ENCODE data around the gene CDH4. TPM values are rescaled to one million over a fixed set of nuclear protein-coding genes. Genes with fewer than 3 reads are reported as not detected.
A peak's percentile ranks its signal among the peaks of the same experiment; 100 is the strongest.

Gene CDH4
- total RNA-seq, 4 donors from 2014 or later: 0.13 to 0.38 (median 0.21) TPM; not detected in 1

- Histone ChIP-seq H3K27ac (no peak overlapping the region), H3K27me3 (peaks cover 0 to 27% (median 0%) of the 10 kb centered on the region in 4 donors), H3K4me3 (no peak overlapping the region), H3K36me3 (no peaks in the 10 kb centered on the region), H3K9me3 (no peaks in the 10 kb centered on the region), H3K4me1 (no peaks in the 10 kb centered on the region)
- no peak for DNase-seq
- no peak for TF ChIP-seq POLR2A (IDR thresholded peaks at IDR 0.05)
- intact Hi-C loops (cut with DNase I): no loop called here
- 62 to 64% methylated on average over 5 to 6 of the region's 6 CpGs for WGBS, 2 donors
Observed at GRCh38 chr20:61891916-61892649, 640.0 kb downstream of the CDH4 start.

GRCh38 chr20:61895016-61895415 lies 643.0 kb downstream of the CDH4 start:
- TF ChIP-seq POLR2A (IDR thresholded peaks at IDR 0.05): no peak
- no peak for TF ChIP-seq CTCF (IDR thresholded peaks at IDR 0.05)
- DNase-seq: no peak
- no peak overlapping the region for H3K4me3 ChIP-seq
- no peaks in the 10 kb centered on the region for H3K9me3 ChIP-seq
- peaks cover 0 to 55% (median 0%) of the 10 kb centered on the region in 4 donors for H3K27me3 ChIP-seq
- no peak overlapping the region for H3K27ac ChIP-seq
- 71 to 81% methylated on average over 7 to 13 of the region's 22 CpGs for WGBS, 2 donors
- no peaks in the 10 kb centered on the region for H3K36me3 ChIP-seq
- H3K4me1 ChIP-seq: no peaks in the 10 kb centered on the region
- intact Hi-C loops (cut with DNase I): no loop called here

- Histone ChIP-seq H3K4me1 (no peaks in the 10 kb centered on the region), H3K27me3 (peaks cover 0 to 61% (median 0%) of the 10 kb centered on the region in 4 donors), H3K9me3 (no peaks in the 10 kb centered on the region), H3K4me3 (no peak overlapping the region), H3K36me3 (no peaks in the 10 kb centered on the region), H3K27ac (no peak overlapping the region)
- DNase-seq: no peak
- WGBS, 2 donors: 80% methylated on average over 7 of the region's 13 CpGs; no CpG with 5 or more reads in 1 of the 2 donors
- intact Hi-C loops (cut with DNase I): no loop called here
- TF ChIP-seq POLR2A (IDR thresholded peaks at IDR 0.05) (no peak), CTCF (IDR thresholded peaks at IDR 0.05) (no peak)
Observed at GRCh38 chr20:61895686-61896057, 643.6 kb downstream of the CDH4 start.

GRCh38 chr20:61896058-61896961 lies 644.2 kb downstream of the CDH4 start:
- H3K4me3 ChIP-seq: no peak overlapping the region
- DNase-seq: no peak
- peaks cover 0 to 63% (median 0%) of the 10 kb centered on the region in 4 donors for H3K27me3 ChIP-seq
- H3K9me3 ChIP-seq: no peaks in the 10 kb centered on the region
- 10 to 31% methylated on average over 11 to 16 of the region's 28 CpGs for WGBS, 2 donors
- H3K36me3 ChIP-seq: no peaks in the 10 kb centered on the region
- no peak overlapping the region for H3K27ac ChIP-seq
- TF ChIP-seq CTCF (IDR thresholded peaks at IDR 0.05) (peak in 5 of 6 experiments; percentile 34 to 68 (median 52)), POLR2A (IDR thresholded peaks at IDR 0.05) (no peak)
- intact Hi-C loops (cut with DNase I): no loop called here
- H3K4me1 ChIP-seq: no peaks in the 10 kb centered on the region

GRCh38 chr20:61897401-61898295 lies 645.6 kb downstream of the CDH4 start:
- H3K36me3 ChIP-seq: no peaks in the 10 kb centered on the region
- peaks cover 0 to 6% (median 0%) of the 10 kb centered on the region in 3 donors for H3K4me1 ChIP-seq
- TF ChIP-seq CTCF (IDR thresholded peaks at IDR 0.05): no peak
- no peak overlapping the region for H3K27ac ChIP-seq
- H3K4me3 ChIP-seq: no peak overlapping the region
- WGBS, 2 donors: 77 to 91% methylated on average over 5 to 13 of the region's 26 CpGs
- H3K9me3 ChIP-seq: no peaks in the 10 kb centered on the region
- H3K27me3 ChIP-seq: peaks cover 0 to 68% (median 0%) of the 10 kb centered on the region in 4 donors
- intact Hi-C loops (cut with DNase I): no loop called here
- DNase-seq: no peak
